Measurements from ENCODE around the gene CAVIN2.

CAVIN2 gene

GRCh38 chr2:191845248-191845715, 1.6 kb downstream of the CAVIN2 start:
- no peak overlapping the region for H3K27ac ChIP-seq (ENCODE audit: low read length)
- no peak overlapping the region for H3K4me2 ChIP-seq (ENCODE audit: low read depth, low read length)
- H3K4me1 ChIP-seq (ENCODE audit: low read length) = no peaks in the 10 kb centered on the region
- no peaks in the 10 kb centered on the region for H3K36me3 ChIP-seq (replicated peaks; ENCODE audit: insufficient read depth, low read length)
- no peaks in the 10 kb centered on the region for H3K9me3 ChIP-seq (replicated peaks; ENCODE audit: insufficient read depth, low read length)
- no peaks in the 10 kb centered on the region for H3K27me3 ChIP-seq (replicated peaks; ENCODE audit: insufficient read depth, low read length)
- H3K79me2 ChIP-seq (ENCODE audit: low read length) = no peaks in the 10 kb centered on the region
- H3F3A ChIP-seq (ENCODE audit: insufficient read depth, low read length) = no peaks in the 10 kb centered on the region
- TF ChIP-seq CTCF (IDR thresholded peaks at IDR 0.05; ENCODE audit: low read length) (no peak), EZH2 (optimal IDR thresholded peaks at IDR 0.05; ENCODE audit: low read depth, low read length) (no peak), EZH2phosphoT487 (IDR thresholded peaks at IDR 0.05; ENCODE audit: low read length) (no peak)
- DNase-seq = no peak
- H4K20me1 ChIP-seq (ENCODE audit: insufficient read depth, low read length) = no peaks in the 10 kb centered on the region
- no peak overlapping the region for H3K9ac ChIP-seq (ENCODE audit: low read length)
- no peak overlapping the region for H3K4me3 ChIP-seq (ENCODE audit: low read length)
- no peaks in the 10 kb centered on the region for H3K9me2 ChIP-seq (replicated peaks; ENCODE audit: insufficient read depth, low read length)
- no peak overlapping the region for H2AFZ ChIP-seq (ENCODE audit: low read length)

- H3K9ac ChIP-seq (ENCODE audit: low read length) = no peak overlapping the region
- no peaks in the 10 kb centered on the region for H3K4me1 ChIP-seq (ENCODE audit: low read length)
- H3K27me3 ChIP-seq (replicated peaks; ENCODE audit: insufficient read depth, low read length) = no peaks in the 10 kb centered on the region
- H3K4me2 ChIP-seq (ENCODE audit: low read depth, low read length) = no peak overlapping the region
- TF ChIP-seq EZH2 (optimal IDR thresholded peaks at IDR 0.05; ENCODE audit: low read depth, low read length) (no peak), EZH2phosphoT487 (IDR thresholded peaks at IDR 0.05; ENCODE audit: low read length) (no peak), CTCF (IDR thresholded peaks at IDR 0.05; ENCODE audit: low read length) (no peak)
- H2AFZ ChIP-seq (ENCODE audit: low read length) = no peak overlapping the region
- no peak overlapping the region for H3K27ac ChIP-seq (ENCODE audit: low read length)
- no peaks in the 10 kb centered on the region for H3K36me3 ChIP-seq (replicated peaks; ENCODE audit: insufficient read depth, low read length)
- no peaks in the 10 kb centered on the region for H3K9me3 ChIP-seq (replicated peaks; ENCODE audit: insufficient read depth, low read length)
- no peak overlapping the region for H3K4me3 ChIP-seq (ENCODE audit: low read length)
- H3K79me2 ChIP-seq (ENCODE audit: low read length) = no peaks in the 10 kb centered on the region
- no peaks in the 10 kb centered on the region for H4K20me1 ChIP-seq (ENCODE audit: insufficient read depth, low read length)
- no peak for DNase-seq
- H3K9me2 ChIP-seq (replicated peaks; ENCODE audit: insufficient read depth, low read length) = no peaks in the 10 kb centered on the region
- H3F3A ChIP-seq (ENCODE audit: insufficient read depth, low read length) = no peaks in the 10 kb centered on the region
These were observed 2.2 kb downstream of the CAVIN2 start for GRCh38 chr2:191844706-191845105.

GRCh38 chr2:191840921-191841320, 6.0 kb downstream of the CAVIN2 start:
- no peaks in the 10 kb centered on the region for H4K20me1 ChIP-seq (ENCODE audit: insufficient read depth, low read length)

More at GRCh38 chr2:191840921-191841320, 6.0 kb downstream of the CAVIN2 start:
- no peak overlapping the region for H3K4me3 ChIP-seq (ENCODE audit: low read length)
- H3K9me3 ChIP-seq (replicated peaks; ENCODE audit: insufficient read depth, low read length) = no peaks in the 10 kb centered on the region
- H3F3A ChIP-seq (ENCODE audit: insufficient read depth, low read length) = no peaks in the 10 kb centered on the region
- no peak overlapping the region for H3K4me2 ChIP-seq (ENCODE audit: low read depth, low read length)
- no peaks in the 10 kb centered on the region for H3K27me3 ChIP-seq (replicated peaks; ENCODE audit: insufficient read depth, low read length)
- no peak overlapping the region for H2AFZ ChIP-seq (ENCODE audit: low read length)
- no peaks in the 10 kb centered on the region for H3K36me3 ChIP-seq (replicated peaks; ENCODE audit: insufficient read depth, low read length)
- no peak overlapping the region for H3K27ac ChIP-seq (ENCODE audit: low read length)
- DNase-seq = no peak
- H3K79me2 ChIP-seq (ENCODE audit: low read length) = no peaks in the 10 kb centered on the region
- no peak overlapping the region for H3K9ac ChIP-seq (ENCODE audit: low read length)
- no peaks in the 10 kb centered on the region for H3K4me1 ChIP-seq (ENCODE audit: low read length)
- H3K9me2 ChIP-seq (replicated peaks; ENCODE audit: insufficient read depth, low read length) = no peaks in the 10 kb centered on the region
- TF ChIP-seq CTCF (IDR thresholded peaks at IDR 0.05; ENCODE audit: low read length) (no peak), EZH2phosphoT487 (IDR thresholded peaks at IDR 0.05; ENCODE audit: low read length) (no peak), EZH2 (optimal IDR thresholded peaks at IDR 0.05; ENCODE audit: low read depth, low read length) (no peak)
